GM21576 (cell line): ENCODE results near the gene VPS52.
"Not testable (repeated sequence)": the region's sequence is repeated elsewhere in the genome, so short reads cannot be mapped to it uniquely, and the experiment has no call there.

ENCODE experiments used
- ATAC-seq: cut with Tn5 transposase; IDR thresholded peaks from one replicate; pipeline ENCODE4 v1.9.1; 2021; ENCODE audit warnings: mild to moderate bottlenecking, moderate library complexity; ENCODE audit not compliant: unreplicated experiment

The VPS52 gene

DNA sequence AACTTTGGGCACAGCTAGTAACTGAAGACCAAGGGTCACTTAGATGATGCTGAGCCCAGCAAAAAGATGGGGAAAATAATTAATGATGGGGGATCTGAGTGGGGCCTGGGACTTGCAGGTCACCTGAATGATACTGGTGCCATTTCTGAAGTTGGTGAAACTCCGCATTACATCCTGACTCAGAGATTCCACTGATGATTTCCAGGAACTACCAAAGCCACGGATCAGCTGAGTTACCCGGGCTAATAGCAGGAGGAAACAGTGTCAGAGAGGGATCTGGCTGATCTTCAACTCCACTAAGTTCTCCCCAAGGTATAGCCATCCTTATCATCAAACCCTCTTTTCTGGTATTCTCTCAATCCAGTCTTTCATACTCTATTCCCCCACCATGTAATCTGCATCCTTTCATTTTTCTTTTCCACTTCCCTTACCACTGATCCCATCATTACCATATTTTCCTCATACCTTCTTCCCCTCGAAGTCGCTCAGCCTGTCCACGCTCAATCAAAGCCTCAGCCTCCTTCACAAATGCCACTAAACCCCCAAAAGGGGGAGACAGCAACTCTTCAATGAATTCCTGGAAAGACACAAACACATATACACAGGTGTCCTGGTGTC, 20.2 kb downstream of the VPS52 start:
- no peak for ATAC-seq

DNA sequence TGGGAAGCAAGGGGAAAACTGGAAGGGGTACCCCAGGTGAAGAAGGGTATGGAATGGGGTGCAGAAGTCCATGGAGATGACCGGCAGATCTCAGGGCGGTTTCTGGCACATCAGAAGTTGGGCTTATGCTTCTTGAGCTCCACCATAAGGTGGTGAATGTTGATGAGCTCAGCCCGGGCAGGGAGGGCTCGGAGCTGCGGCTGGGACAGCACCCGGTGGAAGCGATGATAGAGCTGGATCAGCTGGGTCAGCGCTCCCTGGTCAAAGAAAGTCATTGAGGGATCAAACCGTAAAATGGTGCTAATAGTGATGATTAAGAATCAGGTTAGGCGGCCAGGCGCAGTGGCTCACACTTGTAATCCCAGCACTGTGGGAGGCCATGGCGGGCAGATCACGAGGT, 20.9 kb downstream of the VPS52 start:
- no peak for ATAC-seq

DNA sequence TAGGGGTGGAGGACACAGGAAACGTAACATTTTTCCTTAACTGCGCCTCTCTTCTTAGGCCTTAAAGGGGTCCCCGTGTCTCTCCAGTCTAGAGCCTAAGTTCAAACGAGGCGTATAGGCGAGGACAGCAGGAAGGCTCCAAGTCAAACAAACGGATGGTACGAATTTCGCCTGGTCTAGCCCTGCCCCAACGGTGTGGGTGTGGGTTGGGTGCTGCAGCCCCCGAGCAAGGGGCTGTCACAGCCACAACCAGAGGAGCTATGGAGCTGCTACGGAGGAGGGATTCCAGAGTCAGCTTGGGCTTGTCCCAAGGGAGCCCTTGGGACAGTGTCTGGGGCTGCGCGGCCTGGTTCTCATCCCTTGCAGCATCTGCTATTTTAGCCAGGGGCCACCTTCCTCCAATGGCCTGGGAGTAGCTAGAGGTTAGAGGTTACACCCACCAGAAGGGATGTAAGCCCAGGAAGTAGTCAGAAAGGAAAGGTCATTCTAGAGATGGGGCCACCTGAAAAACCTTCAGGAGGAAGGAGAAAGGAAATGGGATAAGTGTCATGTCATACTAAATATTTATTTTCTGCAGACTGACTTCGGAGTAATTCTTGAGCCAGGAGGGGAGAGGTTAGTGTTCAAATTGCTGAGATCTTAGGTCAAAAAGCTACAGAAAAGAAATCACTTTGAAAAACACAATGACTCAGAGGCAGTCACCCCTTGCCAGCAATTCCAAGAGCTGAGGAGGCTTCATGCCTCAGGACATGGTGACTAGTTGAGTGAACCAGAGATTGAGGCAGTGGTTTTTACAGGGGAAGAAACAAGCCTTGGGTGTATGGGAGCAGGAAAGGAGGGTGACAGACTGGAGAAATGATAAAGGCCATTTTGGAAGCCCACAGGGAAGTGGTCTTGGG, 21.7 kb downstream of the VPS52 start:
- ATAC-seq = no peak

DNA sequence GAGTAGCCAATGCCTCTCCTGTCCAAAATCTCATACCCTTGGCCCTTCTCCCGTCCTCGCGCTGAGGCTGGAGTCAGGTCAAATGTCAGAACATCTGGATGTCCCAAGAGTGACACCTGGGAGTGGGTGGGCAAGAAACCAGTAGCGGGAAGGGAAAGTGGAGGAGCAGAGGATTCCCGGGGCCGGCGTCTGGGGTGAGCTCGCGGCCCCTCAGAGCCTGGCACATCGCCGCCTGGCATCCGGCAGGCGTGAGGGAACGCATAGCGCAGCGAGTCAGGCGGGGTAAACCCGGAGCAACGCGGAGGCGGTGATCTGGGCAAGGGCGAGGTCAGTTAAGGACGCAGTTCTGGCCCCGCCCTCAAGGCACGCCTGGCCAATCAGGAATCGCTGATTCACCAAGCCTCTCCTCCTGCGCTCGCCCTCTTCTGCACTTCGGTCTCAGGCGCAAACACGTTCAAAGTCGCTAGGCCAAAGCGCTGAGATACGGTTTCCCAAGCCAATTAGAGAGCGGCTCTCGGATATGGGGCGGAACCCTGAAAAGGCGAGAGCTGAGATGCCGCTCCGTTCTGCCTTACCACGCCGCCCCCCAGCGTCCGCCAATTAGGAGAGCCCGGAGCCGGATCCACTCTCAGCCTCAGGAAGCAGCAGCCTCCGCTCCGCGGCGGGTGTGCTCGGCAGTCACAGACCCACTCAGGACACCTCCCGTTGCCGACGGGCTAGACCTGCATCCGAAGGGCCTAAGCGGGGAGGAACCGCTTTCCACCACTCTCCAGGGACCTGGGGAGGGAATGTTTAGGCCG, 22.5 kb downstream of the VPS52 start:
- peak; percentile 86 for ATAC-seq

DNA sequence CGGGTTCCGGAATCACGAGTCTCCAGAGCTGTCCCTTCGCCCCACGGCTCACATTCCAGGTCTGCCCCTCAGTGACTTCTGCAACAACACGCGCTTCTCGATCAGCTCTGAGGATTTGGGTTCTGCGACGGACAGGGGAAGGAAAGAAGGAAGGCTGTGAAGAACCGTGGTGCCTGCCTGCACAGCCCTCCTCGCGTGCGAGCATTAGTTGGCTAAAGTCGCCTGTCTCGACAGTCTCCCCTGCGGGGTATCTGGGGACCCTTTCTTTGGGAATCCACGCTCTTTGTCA, 23.1 kb downstream of the VPS52 start:
- no peak for ATAC-seq

DNA sequence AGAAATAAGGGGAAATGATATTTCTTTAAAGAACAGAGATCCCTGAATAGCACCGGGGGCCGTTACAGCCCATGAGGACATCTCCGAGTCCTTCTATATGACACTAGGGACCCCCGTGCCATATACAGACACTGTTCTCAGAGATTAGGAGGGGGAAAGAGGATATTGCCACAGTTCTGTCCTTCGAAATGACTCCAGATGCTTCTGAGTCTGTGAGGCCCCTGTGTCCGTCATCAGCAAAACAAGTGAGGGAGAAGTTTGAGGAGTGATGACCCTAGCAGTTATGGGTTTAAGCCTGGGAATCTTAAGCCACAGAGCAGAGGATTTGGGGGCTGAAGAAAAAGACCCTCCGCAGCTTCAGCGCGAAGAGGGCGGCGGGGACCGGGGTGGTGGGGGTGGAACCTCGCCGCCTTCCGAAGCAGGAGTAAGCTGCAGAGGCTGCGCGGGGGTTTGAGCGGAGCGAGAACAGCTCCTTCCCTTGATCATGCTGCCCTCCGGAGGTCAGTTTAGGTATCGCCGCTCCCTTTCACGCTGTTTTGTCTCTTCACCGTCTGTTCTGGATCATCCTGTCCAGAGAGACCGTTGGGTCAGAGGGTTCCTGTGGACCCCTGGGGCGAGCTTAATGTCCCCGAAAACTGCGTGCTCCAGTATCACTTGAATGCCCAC, 23.6 kb downstream of the VPS52 start:
- ATAC-seq = peak; percentile 35

DNA sequence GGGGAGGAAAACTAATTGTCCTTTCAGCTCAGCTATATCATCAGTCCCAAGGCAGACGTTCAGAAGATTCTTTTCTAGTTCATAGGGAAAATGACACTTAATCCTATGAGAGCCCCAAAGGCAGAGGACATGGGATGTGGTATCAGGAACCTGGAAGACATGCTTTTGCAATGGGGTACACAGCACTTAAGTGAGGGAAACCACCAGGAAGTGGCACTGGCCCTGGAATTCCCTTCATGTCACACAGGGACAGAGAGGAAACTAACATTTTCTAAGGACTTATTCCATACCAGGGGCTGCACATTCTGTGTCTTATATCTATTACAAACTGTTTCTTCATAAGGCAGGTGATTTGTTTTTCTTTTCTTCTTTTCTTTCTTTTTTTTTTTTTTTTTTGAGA, 28.2 kb downstream of the VPS52 start:
- ATAC-seq = no peak

DNA sequence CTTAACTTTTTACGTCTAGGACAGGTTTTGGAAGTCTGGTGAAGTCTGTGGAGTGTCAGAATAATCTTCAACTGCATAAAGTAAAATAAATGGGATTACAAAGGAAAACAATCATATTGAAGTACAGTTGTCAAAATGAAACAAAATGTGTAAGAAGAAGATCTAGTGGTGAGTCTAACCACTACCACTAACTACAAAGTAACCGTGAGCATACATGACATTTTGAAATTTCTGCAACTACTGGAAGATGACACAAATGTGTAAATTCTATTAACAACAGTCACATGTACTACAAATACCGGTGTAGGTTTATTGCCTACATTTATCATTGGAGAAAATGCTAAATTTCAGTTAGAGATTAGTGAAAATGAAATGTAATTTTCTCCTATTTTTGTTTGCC, 29.7 kb downstream of the VPS52 start:
- ATAC-seq = no peak

DNA sequence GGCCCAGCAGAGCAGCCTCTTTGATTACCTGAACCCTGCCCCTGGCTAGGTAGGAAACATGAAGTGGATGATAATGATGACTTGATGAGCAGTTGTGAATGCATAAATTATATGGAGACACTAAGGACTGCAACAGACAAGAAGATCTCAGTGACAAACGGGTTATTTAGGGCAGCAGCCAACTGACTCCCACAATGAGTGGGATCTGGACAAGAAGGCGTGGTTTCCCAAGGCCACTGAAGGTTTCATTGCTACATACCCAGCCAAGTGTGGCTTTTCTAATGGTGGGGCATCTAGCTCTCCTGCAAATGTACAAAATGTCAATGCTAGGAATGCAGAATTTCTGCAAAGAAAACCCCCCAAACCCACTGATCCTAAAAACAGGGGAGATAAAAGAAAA, 33.9 kb downstream of the VPS52 start:
- no peak for ATAC-seq

DNA sequence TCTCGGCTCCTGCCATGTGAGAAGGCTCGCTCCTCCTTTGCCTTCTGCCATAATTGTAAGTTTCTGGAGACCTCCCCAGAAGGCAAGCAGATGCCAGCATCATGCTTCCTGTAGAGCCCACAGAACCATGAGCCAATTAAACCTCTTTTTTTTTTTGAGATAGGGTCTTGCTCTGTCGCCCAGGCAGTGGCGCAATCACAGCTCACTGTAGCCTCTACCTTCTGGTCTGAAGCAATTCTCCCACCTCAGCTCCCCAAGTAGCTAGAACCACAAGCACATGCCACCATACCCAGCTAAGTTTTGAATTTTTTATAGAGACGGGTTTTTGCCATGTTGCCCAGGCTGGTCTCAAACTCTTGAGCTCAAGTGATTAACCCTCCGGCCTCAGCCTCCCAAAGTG, 34.8 kb downstream of the VPS52 start:
- ATAC-seq = no peak

DNA sequence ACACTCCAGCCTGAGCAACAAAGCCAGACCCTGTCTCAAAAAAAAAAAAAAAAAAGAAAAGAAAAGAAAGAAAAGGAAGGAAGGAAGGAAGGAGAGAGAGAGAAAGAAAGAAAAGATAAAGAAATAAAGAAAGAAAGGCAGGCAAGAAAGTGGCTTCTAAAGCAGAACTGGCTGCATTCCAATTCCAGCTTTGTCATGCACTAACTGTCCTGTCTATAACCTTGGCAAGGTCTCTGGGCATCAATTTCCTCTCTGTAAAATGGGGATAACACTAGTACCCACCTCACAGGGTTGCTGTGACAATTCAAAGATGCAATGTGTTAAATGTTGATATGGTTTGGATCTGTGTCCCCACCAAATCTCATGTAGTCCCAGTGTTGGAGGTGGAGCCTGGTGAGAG, 35.3 kb downstream of the VPS52 start:
- no peak for ATAC-seq

DNA sequence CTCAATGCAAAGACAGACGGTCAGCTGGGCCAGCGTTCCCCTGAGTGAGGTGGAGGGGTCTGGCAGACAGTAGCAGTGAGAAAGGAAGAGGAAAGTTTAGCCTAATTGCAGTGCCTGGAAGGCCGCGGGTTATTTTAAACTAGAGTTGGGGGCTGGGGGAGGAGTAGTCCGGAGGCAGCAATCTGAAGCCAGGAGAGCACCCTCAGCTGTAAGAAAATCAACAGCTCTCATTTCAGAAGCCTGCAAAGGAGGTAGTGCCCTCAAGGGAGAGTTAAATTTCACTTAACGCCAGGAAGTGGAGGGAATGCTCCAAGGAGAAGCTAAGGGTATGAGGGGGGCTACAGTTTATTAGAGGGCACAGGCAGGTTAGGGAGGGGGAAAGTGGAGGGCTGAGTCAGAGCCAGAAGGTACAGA, 36.4 kb downstream of the VPS52 start:
- no peak for ATAC-seq

DNA sequence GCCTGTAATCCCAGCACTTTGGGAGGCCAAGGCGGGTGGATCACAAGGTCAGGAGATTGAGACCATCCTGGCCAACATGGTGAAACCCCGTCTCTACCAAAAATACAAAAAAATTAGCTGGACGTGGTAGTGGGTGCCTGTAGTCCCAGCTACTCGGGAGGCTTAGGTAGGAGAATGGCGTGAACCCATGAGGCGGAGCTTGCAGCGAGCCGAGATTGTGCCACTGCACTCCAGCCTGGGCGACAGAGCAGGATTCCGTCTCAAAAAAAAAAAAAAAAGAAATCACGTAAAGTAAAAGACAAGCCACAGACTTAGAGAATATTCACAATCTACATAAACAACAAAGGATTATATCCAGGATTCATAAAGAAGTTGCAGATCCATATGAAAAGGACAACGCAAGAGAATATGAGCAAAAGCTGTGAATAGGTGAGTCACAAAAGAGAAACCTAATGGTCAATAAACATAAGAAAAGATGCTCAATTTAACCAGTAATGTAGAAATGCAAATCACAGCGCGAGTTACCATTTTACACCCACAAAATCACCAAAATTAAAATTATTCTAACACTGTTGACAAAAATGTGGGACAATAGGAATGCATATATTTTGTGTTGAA, 45.1 kb downstream of the VPS52 start:
- ATAC-seq = not testable (repeated sequence)

DNA sequence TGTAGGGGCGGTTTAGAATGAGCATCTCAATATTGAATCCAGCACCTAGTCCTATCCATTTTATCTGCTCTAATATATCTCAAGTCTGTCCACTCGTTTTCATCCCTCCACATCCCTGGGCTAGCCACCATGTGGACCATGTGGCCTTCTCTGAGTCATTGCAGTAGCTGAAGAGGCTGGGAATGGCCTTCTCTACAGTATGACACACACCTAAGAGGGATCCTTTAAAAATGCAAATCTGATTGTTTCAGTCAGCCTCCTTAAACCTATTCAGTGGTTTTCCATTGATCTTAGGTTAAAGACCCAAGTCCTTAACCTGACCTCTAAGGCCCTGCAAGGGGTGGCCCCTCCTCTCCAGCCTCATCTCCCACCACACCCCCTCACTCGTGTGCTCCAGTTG, 54.0 kb downstream of the VPS52 start:
- no peak for ATAC-seq

DNA sequence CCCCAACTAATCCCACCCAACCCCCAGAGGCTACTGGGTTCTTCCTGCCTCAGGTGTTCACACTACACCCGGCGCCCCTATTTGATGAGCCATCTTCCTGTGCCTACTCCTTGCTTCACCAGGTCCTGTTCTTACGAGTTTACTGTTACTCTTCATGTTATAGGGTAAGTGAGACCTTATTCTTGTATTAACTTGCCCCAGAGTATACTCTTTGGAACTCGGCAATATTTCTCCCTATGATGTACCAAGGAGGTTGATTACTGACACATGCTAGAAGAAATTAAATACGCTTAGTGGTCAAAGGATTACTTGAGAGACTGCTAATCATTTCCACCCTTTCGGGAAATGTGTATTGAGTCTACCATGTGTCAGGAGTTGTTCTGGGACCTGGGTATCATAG, 54.4 kb downstream of the VPS52 start:
- no peak for ATAC-seq

DNA sequence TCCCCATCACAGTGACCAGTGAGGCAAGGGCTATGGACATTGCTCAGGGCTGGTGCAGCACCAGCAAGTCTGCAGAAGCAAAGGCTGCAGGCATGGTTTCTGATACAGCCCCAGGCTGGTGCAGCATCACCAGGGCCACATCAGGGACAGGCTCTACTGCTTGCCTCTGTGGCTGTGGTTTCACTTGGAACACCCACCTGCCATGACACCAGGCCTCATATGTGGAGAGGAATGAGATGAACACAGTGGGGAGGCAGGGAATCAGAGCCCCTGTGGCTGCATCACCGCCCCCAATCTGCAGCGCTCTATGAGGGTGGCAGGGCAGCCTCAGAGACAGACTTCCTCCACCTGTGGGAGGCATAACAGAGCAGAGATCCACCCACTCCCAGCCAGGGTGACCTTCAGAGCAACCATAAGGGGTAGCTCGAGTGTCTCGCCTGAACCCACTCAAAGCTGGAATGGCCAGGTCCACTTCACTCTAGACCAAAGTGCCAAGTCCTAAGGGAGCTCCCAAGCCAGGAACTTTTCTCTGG, 55.5 kb downstream of the VPS52 start:
- no peak for ATAC-seq

DNA sequence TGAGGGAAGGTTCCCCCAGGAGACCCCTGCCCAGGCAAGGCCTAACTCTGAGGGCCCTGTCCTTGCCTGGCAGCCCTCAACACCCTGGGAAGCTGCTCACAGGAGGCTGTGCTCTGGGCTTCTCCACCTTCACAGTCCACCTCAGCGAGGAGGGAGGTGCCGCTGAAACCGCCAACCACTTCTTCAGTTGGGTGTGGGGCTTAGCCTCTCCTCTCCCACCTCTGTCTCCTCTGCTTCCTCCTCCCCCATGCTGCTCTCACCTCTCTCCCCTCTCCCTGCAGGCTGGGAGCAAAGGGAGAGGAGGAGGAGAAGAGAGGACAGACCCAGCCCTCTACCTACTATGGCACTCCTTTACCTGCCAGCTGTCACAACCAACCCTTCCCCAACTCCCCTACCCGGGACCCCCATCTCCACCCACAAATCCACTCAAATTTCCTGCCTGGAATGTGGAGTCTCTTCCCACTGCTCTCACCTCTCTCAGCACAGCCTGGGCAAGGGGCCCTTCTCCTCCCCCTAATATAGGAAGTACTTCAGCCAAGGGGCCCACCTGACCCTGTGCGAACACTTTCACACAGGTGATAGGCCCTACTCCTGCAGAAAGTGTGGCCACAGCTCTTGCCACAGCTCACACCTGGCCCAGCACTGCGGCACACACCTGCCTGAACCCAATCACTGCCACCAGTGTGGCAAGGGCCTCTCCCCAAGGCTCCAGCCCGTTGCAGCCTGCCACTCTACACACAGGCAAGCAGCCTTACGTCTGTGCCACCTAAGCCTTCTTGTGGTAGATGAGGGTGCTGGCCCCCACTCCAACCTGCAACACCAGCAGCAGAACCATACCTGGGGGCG, 56.2 kb downstream of the VPS52 start:
- ATAC-seq = no peak

DNA sequence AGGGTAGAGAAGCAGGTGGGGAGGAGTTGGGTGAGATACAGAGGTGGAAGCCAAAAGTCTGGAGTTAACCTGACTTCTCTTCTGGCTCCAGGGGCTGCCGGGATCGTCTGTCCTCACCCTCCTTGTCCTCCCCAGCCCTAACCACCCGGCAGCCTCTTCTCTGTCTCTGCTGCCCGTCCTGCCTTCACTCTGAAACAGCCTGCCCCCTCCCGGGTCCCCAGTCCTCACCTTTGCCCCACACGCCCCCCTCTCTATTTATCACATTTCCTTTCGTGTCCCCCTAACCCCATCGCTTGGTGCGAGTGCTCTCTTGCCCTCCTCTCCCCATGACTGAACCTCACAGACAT, 57.7 kb downstream of the VPS52 start:
- no peak for ATAC-seq

DNA sequence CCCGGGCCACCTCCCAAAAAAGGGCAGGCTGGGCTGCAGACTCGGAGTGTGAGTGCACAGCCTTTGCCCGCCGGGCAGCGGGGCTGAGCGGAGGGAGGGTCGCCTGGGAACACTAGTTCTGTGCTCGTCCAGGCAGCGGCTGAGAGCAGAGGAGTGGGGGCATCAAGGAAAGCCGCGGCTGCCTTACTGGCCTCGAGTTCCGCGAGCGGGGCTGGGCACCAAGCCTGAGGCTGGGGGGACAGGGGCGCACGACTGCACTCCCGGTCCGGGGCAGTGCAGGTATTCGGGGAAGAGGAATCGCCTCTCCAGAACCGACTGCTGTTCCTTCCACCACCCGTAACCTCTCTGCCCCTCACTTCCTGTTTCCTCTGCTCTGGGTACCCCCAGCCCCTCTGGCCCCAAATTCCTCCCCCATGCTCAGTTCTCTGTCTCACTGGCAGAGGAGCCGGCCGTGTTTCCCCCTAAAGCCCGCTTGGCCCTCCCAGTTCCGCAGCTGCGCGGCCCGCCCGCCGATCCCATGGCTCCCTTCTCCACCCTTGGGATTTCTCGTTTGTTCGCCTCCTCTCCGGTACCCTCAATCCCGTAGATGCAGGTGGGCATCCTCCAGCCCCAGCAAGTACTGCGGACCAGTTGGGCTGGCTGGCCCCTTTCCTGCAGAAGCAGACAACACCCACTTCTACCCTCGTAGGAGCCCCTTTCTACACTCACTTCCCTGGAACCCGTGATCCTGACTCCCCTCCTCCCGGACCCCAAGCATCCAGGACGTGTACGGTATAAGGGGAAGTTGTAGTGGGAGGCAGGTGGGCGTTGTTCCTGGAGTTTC, 58.3 kb downstream of the VPS52 start:
- no peak for ATAC-seq
